ENCODE data around the gene ARHGAP6.
"Not testable (repeated sequence)": the region's sequence is repeated elsewhere in the genome, so short reads cannot be mapped to it uniquely, and the experiment has no call there.

ARHGAP6 gene

GRCh38 chrX:11578301-11578700, 87.4 kb downstream of the ARHGAP6 start:
- not testable (repeated sequence) for DNase-seq (ENCODE audit: low read depth in 2 of 2, low spot score in 1 of 2)

- DNase-seq (ENCODE audit: low read depth in 2 of 2, low spot score in 1 of 2): no peak
These were observed 88.1 kb downstream of the ARHGAP6 start for GRCh38 chrX:11577603-11578002.

DNA sequence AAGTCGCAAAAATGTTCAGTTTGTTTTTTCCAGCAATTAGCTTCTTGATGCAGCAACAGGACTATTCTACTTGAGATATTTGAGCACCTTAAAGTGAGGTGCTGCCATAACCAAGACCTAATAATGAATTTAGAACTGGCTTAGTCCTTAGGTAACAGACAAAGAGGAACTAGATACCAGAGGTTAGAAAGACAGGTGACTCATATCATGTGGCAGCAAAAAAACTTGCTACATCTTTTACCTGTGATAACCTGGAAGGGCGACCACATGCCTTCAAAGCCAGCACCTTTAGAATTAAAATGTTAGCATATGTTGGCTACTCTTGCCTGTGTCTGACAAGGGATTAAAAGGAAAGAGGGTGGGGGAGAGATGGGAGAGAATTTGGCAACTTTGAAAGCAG, 90.4 kb downstream of the ARHGAP6 start:
- no peak for DNase-seq (ENCODE audit: low read depth in 2 of 2, low spot score in 1 of 2)

DNA sequence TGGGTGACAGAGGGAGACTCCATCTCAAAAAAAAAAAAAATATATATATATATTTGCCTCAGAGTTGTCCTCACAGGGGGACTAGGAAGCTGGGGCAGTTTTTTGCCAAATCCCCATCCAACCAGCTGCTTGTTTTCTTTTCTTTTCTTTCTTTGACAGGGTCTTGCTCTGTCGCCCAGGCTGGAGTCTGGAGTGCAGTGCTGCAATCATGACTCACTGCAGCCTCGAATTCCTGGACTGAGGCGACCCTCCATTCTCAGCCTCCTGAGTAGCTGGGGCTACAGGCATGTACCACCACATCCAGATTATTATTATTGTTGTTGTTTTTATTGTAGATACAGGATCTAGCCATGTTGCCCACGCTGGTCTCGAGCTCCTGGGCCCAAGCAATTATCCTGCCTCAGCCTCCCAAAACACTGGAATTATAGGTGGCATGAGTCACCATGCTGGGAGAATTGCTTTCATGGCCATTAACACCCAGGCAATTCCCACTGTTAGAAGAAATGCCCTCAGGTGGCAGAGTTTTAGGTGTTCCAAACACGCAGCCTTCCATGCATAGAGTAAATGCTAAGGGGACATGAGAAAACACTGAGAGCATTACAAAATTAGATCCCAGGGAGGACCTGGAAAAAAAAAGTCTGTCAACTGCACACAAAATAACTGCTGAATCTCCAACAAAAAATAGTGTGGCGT, 98.0 kb downstream of the ARHGAP6 start:
- DNase-seq (ENCODE audit: low read depth in 2 of 2, low spot score in 1 of 2): no peak

- DNase-seq (ENCODE audit: low read depth in 2 of 2, low spot score in 1 of 2): no peak
These were observed 98.9 kb downstream of the ARHGAP6 start for GRCh38 chrX:11566789-11567188.

GRCh38 chrX:11566173-11566572, 99.5 kb downstream of the ARHGAP6 start:
- DNase-seq (ENCODE audit: low read depth in 2 of 2, low spot score in 1 of 2): no peak

- DNase-seq (ENCODE audit: low read depth in 2 of 2, low spot score in 1 of 2): no peak
These were observed 101.2 kb downstream of the ARHGAP6 start for GRCh38 chrX:11564546-11564945.

DNA sequence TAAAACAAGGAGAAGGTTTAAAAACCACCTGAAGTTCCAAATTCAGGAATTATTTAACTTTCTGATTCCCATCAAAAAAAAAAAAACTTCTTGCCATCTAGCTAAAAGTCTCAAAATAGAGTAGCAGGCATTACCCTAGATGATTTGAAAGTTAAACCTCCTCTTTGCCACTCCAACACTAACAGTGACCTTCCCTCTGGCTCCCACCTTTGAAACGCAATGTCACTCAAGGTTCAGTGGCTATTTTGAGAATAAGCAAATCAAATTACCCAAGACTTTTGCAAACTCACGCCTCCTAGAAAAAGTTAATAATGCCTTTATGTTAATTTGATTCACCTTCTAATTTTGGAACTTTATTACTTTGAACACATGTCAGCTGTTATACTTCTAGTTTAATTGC, 103.2 kb downstream of the ARHGAP6 start:
- no peak for DNase-seq (ENCODE audit: low read depth in 2 of 2, low spot score in 1 of 2)

DNA sequence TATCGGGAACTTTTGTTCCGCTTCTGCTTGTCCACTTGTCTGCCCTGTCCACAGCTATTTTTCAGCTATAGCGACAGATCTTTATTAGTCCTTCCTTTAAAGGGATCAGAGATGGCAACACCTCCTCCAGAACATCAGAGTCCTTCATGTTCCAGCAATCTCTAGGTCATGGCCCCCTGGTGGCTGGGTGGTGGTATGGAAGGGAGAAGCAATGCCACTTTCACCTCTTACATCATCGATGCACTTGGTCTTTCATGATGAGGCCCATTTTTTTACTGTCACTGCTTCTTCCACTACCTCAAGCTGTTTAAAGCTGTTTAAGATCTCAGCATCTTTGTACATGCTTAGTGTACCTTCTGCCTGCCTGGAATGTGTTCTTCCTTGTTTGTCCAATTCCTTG, 106.7 kb downstream of the ARHGAP6 start:
- DNase-seq (ENCODE audit: low read depth in 2 of 2, low spot score in 1 of 2): peak in 1 of 2 donors; percentile 1

- DNase-seq (ENCODE audit: low read depth in 2 of 2, low spot score in 1 of 2): no peak
These were observed 108.6 kb downstream of the ARHGAP6 start for GRCh38 chrX:11557120-11557519.

GRCh38 chrX:11555759-11556158, 110.0 kb downstream of the ARHGAP6 start:
- no peak for DNase-seq (ENCODE audit: low read depth in 2 of 2, low spot score in 1 of 2)

DNA sequence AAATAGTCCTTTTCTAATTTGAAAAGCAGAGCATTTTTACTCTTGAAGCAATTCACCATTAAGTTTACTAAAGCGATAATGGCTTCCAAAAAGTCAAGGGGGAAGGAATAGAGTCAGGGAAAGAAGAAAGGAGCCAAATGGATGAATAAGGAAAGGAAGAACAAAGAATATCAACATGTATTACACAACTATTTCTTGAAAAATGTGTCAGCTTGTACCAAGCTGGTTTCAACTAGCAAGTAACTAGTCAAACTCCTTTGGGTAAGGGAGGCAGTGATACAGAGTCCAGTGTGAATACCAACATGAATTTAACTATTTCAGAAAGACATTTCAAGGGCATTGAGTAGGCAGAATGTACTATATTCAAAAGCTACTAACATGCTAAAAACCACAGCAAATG, 112.1 kb downstream of the ARHGAP6 start:
- DNase-seq (ENCODE audit: low read depth in 2 of 2, low spot score in 1 of 2): no peak

- no peak for DNase-seq (ENCODE audit: low read depth in 2 of 2, low spot score in 1 of 2)
These were observed 114.6 kb downstream of the ARHGAP6 start for GRCh38 chrX:11551151-11551550.

- DNase-seq (ENCODE audit: low read depth in 2 of 2, low spot score in 1 of 2): no peak
These were observed 118.8 kb downstream of the ARHGAP6 start for GRCh38 chrX:11546917-11547316.

DNA sequence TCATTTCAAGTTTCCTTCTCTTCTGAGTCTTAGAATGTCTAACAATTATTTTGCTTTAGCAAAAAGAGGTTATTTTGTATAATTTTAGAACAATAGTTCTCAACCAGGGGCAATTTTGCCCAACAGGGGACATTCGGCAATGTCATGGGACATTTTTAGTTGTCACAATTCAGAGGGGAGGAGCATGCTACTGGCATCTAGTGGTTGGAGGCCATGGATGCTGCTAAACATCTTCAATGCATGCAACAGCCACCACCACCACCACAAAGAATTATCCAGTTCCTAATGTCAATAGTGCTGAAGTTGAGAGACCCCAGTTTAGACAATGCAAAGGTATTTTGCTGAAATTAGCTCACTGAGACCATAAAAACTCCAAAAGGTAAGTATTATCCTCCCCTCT, 122.5 kb downstream of the ARHGAP6 start:
- DNase-seq (ENCODE audit: low read depth in 2 of 2, low spot score in 1 of 2): no peak

GRCh38 chrX:11541510-11541909, 124.2 kb downstream of the ARHGAP6 start:
- no peak for DNase-seq (ENCODE audit: low read depth in 2 of 2, low spot score in 1 of 2)

DNA sequence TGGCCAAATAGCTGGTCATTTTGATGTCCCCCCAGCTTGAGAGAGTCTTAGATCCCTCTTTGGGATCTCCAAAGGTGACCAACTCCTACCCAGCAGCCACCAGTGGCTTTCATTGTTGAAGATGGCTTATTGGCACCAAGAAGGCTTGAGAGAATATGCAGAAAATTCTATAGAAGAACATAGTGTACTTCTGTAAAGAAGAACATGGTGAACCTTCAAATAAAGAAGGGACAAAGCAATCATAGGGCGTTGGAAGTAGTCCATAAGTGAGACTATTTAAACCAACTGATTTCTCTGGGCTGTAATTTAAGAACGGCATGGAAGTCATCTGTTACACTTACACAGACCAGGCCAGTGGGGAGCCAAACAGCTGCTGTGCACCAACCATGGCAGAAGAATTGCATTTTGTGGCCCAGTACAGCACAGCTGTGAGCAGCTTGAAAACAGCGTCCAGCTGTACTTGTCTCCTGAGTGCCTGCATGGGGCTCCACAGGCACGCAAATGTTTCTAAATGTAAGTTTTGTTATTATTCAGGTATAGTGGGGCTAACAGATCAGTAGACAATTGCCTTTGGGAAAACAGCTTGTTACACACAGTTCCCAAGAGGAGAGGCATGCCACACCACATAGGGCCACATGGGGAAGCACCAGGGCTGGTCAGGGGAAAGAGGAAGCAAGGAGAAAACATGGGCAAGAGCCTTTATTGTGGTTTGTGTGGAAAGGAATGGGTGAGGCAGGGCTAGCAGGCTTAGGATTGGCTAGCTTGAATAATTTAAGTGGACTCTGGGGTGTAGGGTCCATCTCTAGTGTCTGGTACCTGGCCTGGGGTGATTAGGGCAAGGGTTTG, 125.0 kb downstream of the ARHGAP6 start:
- DNase-seq (ENCODE audit: low read depth in 2 of 2, low spot score in 1 of 2): no peak

DNA sequence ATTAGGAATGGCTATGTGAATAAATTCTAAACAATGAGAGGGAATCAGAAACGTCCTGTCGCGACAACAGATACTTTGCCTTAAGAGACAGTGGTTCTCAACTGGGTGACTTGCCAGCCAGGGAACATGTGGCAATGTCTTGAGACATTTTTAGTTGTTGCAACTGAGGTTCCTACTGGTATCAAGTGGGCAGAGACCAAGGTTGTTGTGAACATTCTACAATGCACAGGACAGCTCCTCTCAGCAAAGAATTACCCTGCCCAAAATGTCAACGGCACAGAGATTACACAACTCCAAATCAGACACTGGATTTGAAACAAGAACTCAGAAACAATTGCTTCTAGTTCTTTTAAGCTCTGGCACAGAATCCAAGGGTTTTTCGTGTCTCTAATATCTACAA, 128.6 kb downstream of the ARHGAP6 start:
- DNase-seq (ENCODE audit: low read depth in 2 of 2, low spot score in 1 of 2): no peak

GRCh38 chrX:11535156-11535919, 130.4 kb downstream of the ARHGAP6 start:
- no peak for DNase-seq (ENCODE audit: low read depth in 2 of 2, low spot score in 1 of 2)

GRCh38 chrX:11533199-11533651, 132.5 kb downstream of the ARHGAP6 start:
- DNase-seq (ENCODE audit: low read depth in 2 of 2, low spot score in 1 of 2): no peak

DNA sequence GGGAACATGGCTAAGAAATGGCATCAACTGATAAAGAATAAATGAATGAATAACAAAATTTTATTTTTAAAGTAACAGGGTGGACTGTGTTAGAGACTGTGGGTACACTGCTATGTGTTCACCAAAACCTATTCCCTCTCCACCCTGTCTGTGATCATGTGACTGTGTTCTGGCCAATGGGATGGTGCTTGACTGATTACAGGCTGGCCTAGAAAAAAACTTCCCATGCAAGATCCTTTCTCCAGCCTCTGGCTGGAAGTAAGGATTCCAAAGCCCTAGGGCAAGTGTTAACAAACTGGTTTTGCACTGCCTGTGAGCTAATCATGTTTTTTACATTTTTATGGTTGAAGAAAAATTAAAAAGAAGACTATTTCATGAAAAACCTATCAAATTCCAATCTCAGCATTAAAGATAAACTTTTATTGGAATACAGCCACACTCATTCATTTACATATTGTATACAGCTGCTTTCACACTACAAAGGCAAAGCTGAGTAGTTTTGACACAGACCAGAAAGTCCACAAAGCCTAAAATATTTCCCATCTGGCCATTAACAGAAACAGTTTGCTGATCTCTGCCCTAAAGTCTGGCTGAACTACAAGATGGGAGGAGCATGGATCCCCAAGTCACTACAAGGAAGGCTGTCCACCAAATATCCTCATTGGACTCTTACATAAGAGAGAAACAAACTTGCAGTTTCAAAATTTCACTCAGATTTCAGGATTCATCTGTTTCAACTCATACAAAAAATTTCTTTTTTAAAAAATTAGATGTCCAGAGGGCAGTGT, 133.2 kb downstream of the ARHGAP6 start:
- no peak for DNase-seq (ENCODE audit: low read depth in 2 of 2, low spot score in 1 of 2)

All from stimulated activated CD8-positive, alpha-beta memory T cell treated with anti-CD3 and anti-CD28 coated beads, Interleukin-4, amount 100 ng/mL, for 4 hours (primary cell).